Posterior vena cava (tissue), 2 donors: Measurements from ENCODE around the gene RALY. TPM values are rescaled to one million over a fixed set of nuclear protein-coding genes. Genes with fewer than 3 reads are reported as not detected.
"Not testable (repeated sequence)": the region's sequence is repeated elsewhere in the genome, so short reads cannot be mapped to it uniquely, and the experiment has no call there.

Experiments
- DNase-seq: peaks from one replicate; pipeline ENCODE4 v3.0.0-alpha.2; 2020; ENCODE audit warnings: low spot score
- intact Hi-C, 2 donors: fragments of 100-400 bp; cut with DNase I; formaldehyde crosslinking; loops; one replicate each; pipeline versions ENCODE4 v1.14.1 to v1.14.2; 2022 to 2023
- microRNA-seq, 2 donors: library from miRNA; unstranded; fragments of <30 nt; microRNA quantifications; one replicate each; pipeline ENCODE4 v1.2.0, GENCODE V29; 2020 to 2021; ENCODE audit warnings: borderline microRNAs expressed in 2 of 2
- total RNA-seq, 2 donors: library from RNA; stranded (reverse); fragmentation: NEBNext Ultra II Directional; extraction: Animal tissue kit (Norgen Biotek cat#: 25700); gene quantifications; one replicate each; pipeline ENCODE4 v1.2.1, GENCODE V29; 2021
- donor health status: DM: yes; HTN: yes; CAD: no.
- donor health status: DM: yes; HTN: yes; CAD: no.

Gene RALY
- total RNA-seq, 2 donors from 2014 or later: 75.8 to 90.5 TPM

- no peak for DNase-seq
- intact Hi-C loops: no loop called here
These were observed 118.9 kb downstream of the RALY start for GRCh38 chr20:34112600-34113101.

- intact Hi-C loops: no loop called here
- no peak for DNase-seq
These were observed 121.1 kb downstream of the RALY start for GRCh38 chr20:34114809-34115208.

GRCh38 chr20:34115232-34115631 lies 121.5 kb downstream of the RALY start:
- no peak for DNase-seq
- intact Hi-C loops: no loop called here

GRCh38 chr20:34120213-34120612 lies 126.5 kb downstream of the RALY start:
- intact Hi-C loops: no loop called here
- no peak for DNase-seq

GRCh38 chr20:34122274-34122980 lies 128.7 kb downstream of the RALY start:
- no peak for DNase-seq
- intact Hi-C loops: no loop called here

- DNase-seq: no peak
- intact Hi-C loops: no loop called here
These were observed 129.6 kb downstream of the RALY start for GRCh38 chr20:34123309-34123708.

- intact Hi-C loops: loop anchor here in 1 of 2 donors (5.0 kb wide), 2 partner anchors 187 to 262 kb away; no protein-coding TSS in a partner anchor
- no peak for DNase-seq
These were observed 130.9 kb downstream of the RALY start for GRCh38 chr20:34124469-34125249.

GRCh38 chr20:34127792-34128191 lies 134.1 kb downstream of the RALY start:
- no peak for DNase-seq
- intact Hi-C loops: loop anchor here (2.0 to 5.0 kb wide), 3 partner anchors 135 to 265 kb away; partner anchors contain the start of gene RALY (in 1 of the 2)

- intact Hi-C loops: loop anchor here (5.0 to 10.0 kb wide), 3 partner anchors 192 to 267 kb away; no protein-coding TSS in a partner anchor
- DNase-seq: no peak
These were observed 135.9 kb downstream of the RALY start for GRCh38 chr20:34129518-34130162.

GRCh38 chr20:34131491-34131890 lies 137.8 kb downstream of the RALY start:
- no peak for DNase-seq

GRCh38 chr20:34132491-34132890 lies 138.8 kb downstream of the RALY start:
- not testable (repeated sequence) for DNase-seq
- intact Hi-C loops: loop anchor here in 1 of 2 donors (10.0 kb wide), 1 partner anchor 268 kb away; no protein-coding TSS in a partner anchor

More at GRCh38 chr20:34131491-34131890, 137.8 kb downstream of the RALY start:
- intact Hi-C loops: loop anchor here in 1 of 2 donors (10.0 kb wide), 1 partner anchor 267 kb away; no protein-coding TSS in a partner anchor

GRCh38 chr20:34132943-34133342 lies 139.2 kb downstream of the RALY start:
- DNase-seq: not testable (repeated sequence)
- intact Hi-C loops: loop anchor here in 1 of 2 donors (10.0 kb wide), 1 partner anchor 268 kb away; no protein-coding TSS in a partner anchor

- intact Hi-C loops: loop anchor here in 1 of 2 donors (10.0 kb wide), 1 partner anchor 269 kb away; no protein-coding TSS in a partner anchor
These were observed 139.7 kb downstream of the RALY start for GRCh38 chr20:34133365-34133860.

More at GRCh38 chr20:34133365-34133860, 139.7 kb downstream of the RALY start:
- not testable (repeated sequence) for DNase-seq

Small RNA genes lying within 50 kb of the gene (microRNA-seq; reads per million reads assigned to microRNA genes)
- 0 reads per million in 2 donors for gene MIR4755

Other genes starting within 250 kb of the RALY start
- 100 to 1,000 TPM in 1 of 2 donors, 10 to 100 TPM in 1; 79.2 to 104 TPM for gene CHMP4B, start 182.6 kb upstream of the RALY start, total RNA-seq
- gene EIF2S2, start 118.3 kb downstream of the RALY start, total RNA-seq: 10 to 100 TPM; 45.0 to 50.2 TPM
- gene ASIP, start 247.5 kb downstream of the RALY start, total RNA-seq: not detected